Left renal pelvis (tissue), 4 donors: ENCODE data around the gene FAM117B. TPM values are rescaled to one million over a fixed set of nuclear protein-coding genes. Genes with fewer than 3 reads are reported as not detected.
A peak's percentile ranks its signal among the peaks of the same experiment; 100 is the strongest.

ENCODE experiments used
- DNase-seq, 4 donors: peaks; one replicate each; pipeline ENCODE4 v3.0.0-alpha.2; 2013; ENCODE audit warnings: low read depth in 4 of 4, low spot score in 3 of 4
- polyA plus RNA-seq, 4 donors: library from polyadenylated mRNA; unstranded; fragments of 120-200 nt; gene quantifications; one replicate each; pipeline ENCODE4 v1.2.1, GENCODE V29; 2013; ENCODE audit not compliant: insufficient read length in 4 of 4

Gene FAM117B
- polyA plus RNA-seq, 4 donors = 18.4 to 33.0 (median 32.9) TPM

DNA sequence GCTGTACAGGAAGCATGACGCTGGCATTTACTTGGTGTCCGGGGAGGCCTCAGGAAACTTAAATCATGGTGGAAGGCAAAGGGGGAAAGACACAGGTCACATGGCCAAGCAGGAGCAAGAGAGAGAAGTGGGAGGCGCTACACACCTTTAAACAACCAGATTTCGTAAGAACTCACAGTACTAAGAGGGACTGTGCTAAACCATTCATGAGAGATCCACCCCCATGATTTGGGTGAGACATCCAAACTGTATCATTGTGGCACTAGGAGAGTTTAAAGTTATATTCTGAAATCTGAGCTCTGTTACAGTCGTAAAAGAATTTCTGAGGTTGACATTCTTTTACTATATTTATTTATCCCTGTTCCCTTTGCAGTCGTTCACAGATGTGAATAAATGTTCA lies 120.2 kb downstream of the FAM117B start:
- no peak for DNase-seq

GRCh38 chr2:202756598-202756997 lies 121.8 kb downstream of the FAM117B start:
- no peak for DNase-seq

GRCh38 chr2:202757339-202757738 lies 122.6 kb downstream of the FAM117B start:
- DNase-seq = no peak

DNA sequence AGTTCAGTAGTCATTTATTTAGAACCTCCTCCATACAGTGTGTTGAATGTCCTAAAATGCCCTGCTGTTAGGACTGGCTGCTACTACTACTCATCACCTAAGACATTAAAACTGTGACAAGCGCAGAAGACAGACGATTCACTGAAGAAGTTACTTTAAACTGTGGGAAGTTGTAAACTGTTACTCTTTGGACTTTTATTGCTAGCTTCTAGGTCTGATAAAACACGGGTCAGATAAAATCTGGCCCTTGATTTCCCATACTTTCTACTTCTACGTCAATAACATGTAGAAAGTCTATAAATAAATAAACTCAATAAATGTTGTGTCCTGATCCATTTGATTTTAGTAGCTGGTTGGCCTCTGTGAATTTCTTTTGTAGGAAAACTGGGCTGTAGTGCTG lies 123.4 kb downstream of the FAM117B start:
- DNase-seq = no peak

DNA sequence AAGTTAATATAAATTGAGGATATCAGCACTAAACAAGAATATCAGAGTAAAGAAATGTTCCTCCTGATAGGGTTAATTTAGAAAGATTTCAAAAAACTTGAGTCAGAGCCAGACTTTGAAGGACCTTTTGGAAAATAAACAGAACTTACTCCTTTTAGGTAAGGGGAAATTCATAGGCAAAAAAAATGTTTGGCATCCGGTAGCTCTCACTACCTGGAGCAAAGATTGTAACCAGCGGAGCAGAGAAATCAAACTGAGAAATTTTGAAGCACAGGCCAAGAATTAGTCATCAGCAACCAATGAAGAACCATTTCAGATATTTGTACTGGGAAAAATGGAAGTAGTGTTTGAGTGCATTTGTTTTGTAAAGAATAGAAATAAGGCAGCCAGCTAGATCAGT lies 123.8 kb downstream of the FAM117B start:
- DNase-seq = no peak

DNA sequence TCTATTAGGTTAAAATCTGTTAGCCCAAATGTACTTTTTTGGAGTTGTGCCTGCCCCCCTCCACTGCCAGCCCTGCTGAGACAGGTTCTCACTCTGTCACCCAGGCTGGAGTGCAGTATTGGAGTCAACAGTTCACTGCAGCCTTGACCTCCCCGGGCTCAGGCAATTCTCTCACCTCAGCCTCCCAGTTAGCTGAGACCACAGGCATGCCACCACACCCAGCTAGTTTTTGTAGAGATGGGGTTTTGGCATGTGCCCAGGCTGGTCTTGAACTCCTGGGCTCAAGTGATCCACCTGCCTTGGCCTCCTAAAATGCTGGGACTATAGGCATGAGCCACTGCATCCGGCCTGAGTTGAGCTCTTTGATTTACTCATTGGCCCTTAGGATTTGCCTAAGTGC lies 126.1 kb downstream of the FAM117B start:
- DNase-seq = no peak

GRCh38 chr2:202762556-202762955 lies 127.8 kb downstream of the FAM117B start:
- no peak for DNase-seq

DNA sequence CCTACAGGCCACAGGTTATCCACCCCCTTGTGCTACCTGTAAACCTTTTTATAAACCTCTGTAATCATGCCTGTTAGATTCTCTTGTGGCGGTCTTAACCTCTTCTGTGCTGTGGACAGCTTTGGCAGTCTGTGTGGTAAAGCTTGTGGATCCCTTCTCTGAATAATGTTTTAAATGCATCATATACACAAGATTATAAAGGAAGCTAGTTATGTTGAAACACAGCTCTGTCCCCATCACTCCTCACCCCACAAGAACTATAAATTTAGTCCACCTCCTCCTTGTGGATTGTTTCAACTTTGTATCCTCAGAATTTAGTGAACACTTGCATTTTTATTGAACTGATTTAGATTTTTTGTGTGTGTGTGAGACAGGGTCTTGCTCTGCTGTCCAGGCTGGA lies 129.1 kb downstream of the FAM117B start:
- DNase-seq = no peak

GRCh38 chr2:202764991-202765390 lies 130.2 kb downstream of the FAM117B start:
- no peak for DNase-seq

GRCh38 chr2:202765436-202765835 lies 130.7 kb downstream of the FAM117B start:
- no peak for DNase-seq

DNA sequence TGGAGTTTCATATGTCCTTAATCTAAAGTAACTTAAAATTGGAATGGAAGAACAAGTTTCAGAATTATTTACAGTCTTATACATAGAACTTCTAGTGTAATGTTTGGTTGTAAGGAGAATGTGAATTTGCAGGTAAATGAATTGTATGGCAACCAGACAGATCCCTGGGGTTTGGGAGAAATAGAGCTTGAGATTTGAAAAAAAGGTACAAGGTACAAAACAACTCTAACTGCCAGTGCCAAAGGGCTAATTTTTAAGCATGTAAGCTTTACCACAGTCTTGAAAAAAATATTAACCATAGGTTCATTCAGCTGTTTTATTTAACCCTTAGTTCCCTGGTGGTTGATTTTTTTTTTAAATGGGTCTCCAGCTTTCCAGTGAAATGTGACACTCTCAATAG lies 133.5 kb downstream of the FAM117B start:
- no peak for DNase-seq

DNA sequence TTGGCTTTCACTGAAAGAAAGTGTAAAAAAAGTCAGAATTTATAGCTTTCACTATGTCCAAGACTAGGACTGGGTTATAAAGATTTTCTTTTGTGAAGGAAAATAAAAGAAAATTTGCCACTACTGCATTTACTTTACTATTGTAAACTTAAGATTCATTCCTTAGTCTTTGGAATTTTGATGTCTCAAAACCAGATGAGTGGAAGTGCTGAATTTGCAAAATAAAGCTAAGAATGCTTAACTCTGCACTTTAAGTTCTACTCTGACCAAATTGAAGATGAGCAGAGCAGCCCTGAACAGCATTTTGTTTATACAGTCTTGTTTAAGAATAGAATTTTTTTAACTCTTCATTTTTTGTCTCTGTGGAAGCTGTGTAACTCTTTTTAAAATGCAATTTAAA lies 134.4 kb downstream of the FAM117B start:
- no peak for DNase-seq

DNA sequence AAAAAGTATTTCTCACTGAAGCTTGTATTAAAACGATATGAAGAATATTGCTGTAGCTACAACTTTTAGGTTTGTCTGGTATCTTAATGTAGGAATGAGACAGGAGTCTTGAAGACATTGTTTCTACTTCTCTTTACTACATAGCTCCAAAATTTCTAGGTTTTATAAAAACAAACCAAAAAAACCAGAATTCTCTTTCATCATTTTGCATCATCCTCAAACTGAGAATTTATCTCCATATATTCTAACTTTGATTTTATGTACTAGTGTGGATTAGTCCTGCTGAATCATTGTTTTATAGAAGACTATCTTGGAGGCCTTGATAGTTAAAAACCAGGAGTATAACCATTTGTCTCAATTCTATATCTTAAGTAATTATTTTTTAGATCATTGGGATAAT lies 136.6 kb downstream of the FAM117B start:
- no peak for DNase-seq

GRCh38 chr2:202771741-202772460 lies 137.1 kb downstream of the FAM117B start:
- peak; percentile 29 to 33 (median 32) for DNase-seq

DNA sequence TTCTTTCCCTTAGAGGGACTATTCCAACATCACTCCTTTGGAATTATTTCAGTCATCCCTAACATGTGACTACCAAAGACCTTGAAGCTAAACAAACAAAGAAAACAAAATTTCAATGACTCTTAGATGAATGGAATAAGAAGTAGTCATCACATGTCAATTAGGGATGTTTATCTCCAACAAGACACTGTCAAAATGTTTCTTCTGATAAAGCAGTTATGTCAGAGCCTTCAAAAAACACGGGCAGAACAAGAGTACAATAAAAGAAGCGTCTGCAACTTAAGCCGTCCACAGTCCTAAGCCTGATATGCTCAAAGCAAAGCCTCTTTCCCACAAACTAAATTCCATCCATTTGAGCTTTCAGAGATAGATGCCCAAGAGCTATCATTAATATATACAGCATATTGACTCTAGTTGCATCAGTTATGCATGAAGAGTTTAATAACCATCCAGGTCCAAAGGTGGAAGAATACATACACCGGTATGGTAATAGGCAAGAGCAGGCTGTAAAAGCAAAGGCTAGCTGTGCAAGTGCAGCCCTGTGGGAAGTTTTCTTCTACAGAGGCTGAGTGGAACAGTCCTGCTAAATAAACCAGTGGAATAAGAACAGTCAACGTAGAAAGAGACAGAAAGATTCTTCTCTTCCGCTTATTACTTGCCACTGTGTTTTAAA lies 138.7 kb downstream of the FAM117B start:
- DNase-seq = no peak

DNA sequence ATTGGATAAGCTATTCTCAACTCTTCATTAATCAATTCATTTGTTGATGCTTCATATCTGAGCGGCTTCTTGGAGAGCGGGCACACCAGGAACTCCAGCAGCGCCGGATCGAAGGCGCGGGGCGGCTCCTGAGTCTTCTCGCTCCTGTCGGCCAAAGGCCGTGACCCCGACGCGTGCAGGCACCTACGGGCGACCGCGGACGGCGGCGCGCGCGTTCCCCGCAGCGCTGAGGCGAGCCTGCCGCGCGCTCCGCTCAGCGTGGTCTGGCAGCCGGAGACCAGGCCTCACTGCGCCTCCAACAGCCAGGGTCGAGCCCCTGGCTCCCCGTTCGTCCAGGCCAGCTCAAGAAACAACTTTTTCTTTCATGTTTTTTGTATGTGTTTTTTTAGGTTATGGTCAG lies 139.3 kb downstream of the FAM117B start:
- no peak for DNase-seq

DNA sequence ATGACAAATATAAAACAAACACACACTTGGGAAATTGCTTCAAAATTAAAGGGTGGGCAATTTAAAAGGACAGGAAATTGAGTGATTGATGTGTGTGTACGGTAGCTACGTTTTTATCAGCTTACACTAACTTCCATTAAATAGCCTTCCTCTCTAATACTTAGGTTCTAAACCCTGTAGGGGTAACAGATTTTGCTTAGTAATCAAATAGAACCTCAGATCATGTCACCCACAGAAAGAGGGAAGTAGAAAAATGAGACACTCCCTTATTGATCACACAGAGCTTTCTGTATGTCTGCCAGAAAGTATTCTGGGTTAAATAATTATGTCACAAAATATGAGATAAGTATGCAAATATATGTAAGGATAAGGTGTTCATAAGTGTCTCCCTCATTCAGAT lies 143.4 kb downstream of the FAM117B start:
- DNase-seq = no peak

GRCh38 chr2:202780514-202781021 lies 145.8 kb downstream of the FAM117B start:
- DNase-seq = no peak

DNA sequence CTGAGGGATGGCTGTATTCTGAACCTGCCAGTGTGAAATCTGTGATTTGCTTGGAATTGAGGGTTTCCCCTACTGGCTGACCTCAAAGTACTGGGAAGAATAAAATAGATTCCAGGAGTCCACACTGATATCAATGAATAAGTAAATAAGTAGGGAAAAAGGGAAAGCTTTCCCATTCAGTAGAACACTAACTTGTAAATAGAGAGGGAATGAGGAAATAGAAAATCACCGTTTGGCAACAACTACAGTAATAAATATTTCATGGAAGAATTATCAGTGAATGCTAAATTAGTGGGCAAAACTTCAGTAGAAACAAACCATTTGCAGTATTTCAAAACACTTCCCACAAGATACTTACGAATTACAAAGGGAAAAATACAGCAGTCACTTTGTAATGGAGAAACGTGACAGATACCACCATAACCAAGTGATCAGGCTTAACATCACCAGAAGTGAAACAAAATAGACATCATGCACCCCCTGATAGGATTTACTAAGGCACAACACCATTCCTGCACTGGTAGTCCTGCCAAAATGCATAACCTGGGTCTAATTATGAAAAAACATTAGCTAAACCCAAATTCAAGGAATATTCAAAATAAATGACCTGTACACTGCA lies 148.3 kb downstream of the FAM117B start:
- no peak for DNase-seq

DNA sequence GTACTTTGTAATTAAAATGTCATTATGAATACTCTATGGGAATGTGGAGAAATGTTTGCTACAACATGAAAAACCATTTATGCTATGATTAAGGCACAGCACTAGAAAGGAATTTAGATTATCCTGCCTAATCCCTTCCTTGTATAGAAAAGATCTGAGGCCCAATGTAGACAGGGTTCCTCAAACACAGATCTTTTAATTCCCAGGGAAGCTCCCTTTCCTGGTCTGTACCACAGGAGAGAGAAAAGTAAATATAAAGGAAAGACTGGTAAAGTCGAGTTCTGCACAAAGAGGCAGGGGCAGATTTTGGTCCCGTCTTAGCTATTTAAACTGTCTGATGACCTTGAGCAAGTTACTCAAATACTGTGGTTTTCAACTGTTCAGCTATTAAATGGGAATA lies 152.1 kb downstream of the FAM117B start:
- DNase-seq = no peak

GRCh38 chr2:202790676-202791075 lies 155.9 kb downstream of the FAM117B start:
- DNase-seq = no peak

DNA sequence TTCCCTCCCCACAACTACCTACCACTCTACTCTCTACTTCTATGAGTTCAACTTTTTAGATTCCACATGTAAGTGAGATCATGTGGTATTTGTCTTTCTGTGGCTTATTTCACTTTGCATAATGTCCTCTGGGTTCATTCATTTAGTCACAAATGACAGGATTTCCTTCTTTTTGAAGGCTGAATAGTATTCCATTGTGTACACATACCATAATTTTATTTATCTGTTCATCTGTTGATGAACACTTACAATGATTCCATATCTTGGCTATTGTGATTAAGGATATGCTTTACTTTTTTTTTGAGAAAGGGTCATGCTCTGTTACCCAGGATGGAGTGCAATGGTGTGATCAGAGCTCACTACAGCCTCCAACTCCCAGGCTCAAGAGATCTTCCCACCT lies 163.2 kb downstream of the FAM117B start:
- no peak for DNase-seq
